CD14-positive monocyte (primary cell): ENCODE data around the gene BTBD8. TPM values are rescaled to one million over a fixed set of nuclear protein-coding genes. Genes with fewer than 3 reads are reported as not detected.

Source experiments
- DNase-seq, 3 donors: peaks; one replicate each; pipeline ENCODE4 v3.0.0-alpha.2; 2011 to 2022
- H2AFZ ChIP-seq: 2 replicates; pipeline ENCODE4 v1.6.0; 2012; ENCODE audit warnings: mild to moderate bottlenecking, low read depth, low read length, inconsistent platforms; ENCODE audit not compliant: insufficient read depth, poor library complexity, severe bottlenecking
- H3K27ac ChIP-seq, 2 donors: 1 replicate in 1 of 2; 2 replicates in 1 of 2; pipeline ENCODE4 v1.5.1; 2012 to 2013; ENCODE audit warnings: low read length in 2 of 2, control low read depth in 1 of 2, inconsistent platforms in 1 of 2, low read depth in 1 of 2, mild to moderate bottlenecking in 1 of 2
- H3K27me3 ChIP-seq, 2 donors: one replicate each; pipeline versions ENCODE4 v1.6.0 to v1.6.1; 2011 to 2013; ENCODE audit warnings: low read length in 2 of 2; ENCODE audit not compliant: control insufficient read depth in 2 of 2, insufficient read depth in 2 of 2
- H3K36me3 ChIP-seq, 2 donors: replicated peaks in 1 of 2; 1 replicate in 1 of 2; 2 replicates in 1 of 2; pipeline versions ENCODE4 v1.5.1 to v1.6.1; 2012 to 2013; ENCODE audit warnings: low read length in 2 of 2, control low read depth in 1 of 2, inconsistent platforms in 1 of 2, mild to moderate bottlenecking in 1 of 2; ENCODE audit not compliant: insufficient read depth in 2 of 2, control insufficient read depth in 1 of 2
- H3K4me1 ChIP-seq, 2 donors: 1 replicate in 1 of 2; 2 replicates in 1 of 2; pipeline versions ENCODE4 v1.5.1 to v1.6.1; 2012 to 2013; ENCODE audit warnings: low read length in 2 of 2, control low read depth in 1 of 2, inconsistent platforms in 1 of 2, mild to moderate bottlenecking in 1 of 2, moderate library complexity in 1 of 2; ENCODE audit not compliant: insufficient read depth in 2 of 2, control insufficient read depth in 1 of 2
- H3K4me2 ChIP-seq: replicated peaks from 2 replicates; pipeline ENCODE3; 2012; ENCODE audit warnings: low read length, moderate library complexity, mild to moderate bottlenecking; ENCODE audit not compliant: poor library complexity, severe bottlenecking; ENCODE audit errors: extremely low read depth
- H3K4me3 ChIP-seq, 3 experiments: fragments of 200-600 bp in 1 of 3; sonication (generic) in 1 of 3; replicated peaks in 1 of 3; 1 replicate in 2 of 3; 2 replicates in 1 of 3; pipeline ENCODE4 v1.5.1; 2011 to 2013; ENCODE audit warnings: low read length in 3 of 3, mild to moderate bottlenecking in 3 of 3, control low read depth in 2 of 3, low read depth in 2 of 3, inconsistent platforms in 1 of 3, moderate library complexity in 1 of 3
- H3K79me2 ChIP-seq: 2 replicates; pipeline ENCODE4 v1.6.0; 2012; ENCODE audit warnings: mild to moderate bottlenecking, control low read depth, inconsistent platforms, low read length, moderate library complexity; ENCODE audit not compliant: insufficient read depth
- H3K9ac ChIP-seq: 2 replicates; pipeline ENCODE4 v1.6.0; 2017; ENCODE audit warnings: low read length, mild to moderate bottlenecking; ENCODE audit not compliant: insufficient read depth, poor library complexity, severe bottlenecking
- H3K9me3 ChIP-seq, 2 donors: replicated peaks in 1 of 2; 1 replicate in 1 of 2; 2 replicates in 1 of 2; pipeline versions ENCODE4 v1.5.1 to v1.6.1; 2012 to 2013; ENCODE audit warnings: low read length in 2 of 2, control low read depth in 1 of 2; ENCODE audit not compliant: control insufficient read depth in 1 of 2, insufficient read depth in 1 of 2
- H4K20me1 ChIP-seq: 2 replicates; pipeline ENCODE4 v1.6.0; 2012; ENCODE audit warnings: mild to moderate bottlenecking, low read length, control low read depth, moderate library complexity; ENCODE audit not compliant: insufficient read depth
- H3K27ac Mint-ChIP-seq, 7 donors: one replicate each; pipeline ENCODE4 v1.8.0; 2020; ENCODE audit warnings: mild to moderate bottlenecking in 7 of 7, mixed read lengths in 7 of 7, moderate library complexity in 6 of 7, inconsistent platforms in 2 of 7
- H3K27me3 Mint-ChIP-seq, 3 donors: one replicate each; pipeline ENCODE4 v1.8.0; 2021 to 2022; ENCODE audit warnings: low read depth in 3 of 3, mild to moderate bottlenecking in 3 of 3, mixed read lengths in 3 of 3, moderate library complexity in 3 of 3, inconsistent platforms in 1 of 3
- H3K36me3 Mint-ChIP-seq, 2 donors: one replicate each; pipeline ENCODE4 v1.8.0; 2020; ENCODE audit warnings: mixed read lengths in 2 of 2, inconsistent platforms in 1 of 2, mild to moderate bottlenecking in 1 of 2
- H3K4me1 Mint-ChIP-seq: one replicate; pipeline ENCODE4 v1.8.0; 2020; ENCODE audit warnings: mild to moderate bottlenecking, mixed read lengths
- H3K4me3 Mint-ChIP-seq, 2 donors: one replicate each; pipeline ENCODE4 v1.8.0; 2020; ENCODE audit warnings: mild to moderate bottlenecking in 2 of 2, mixed read lengths in 2 of 2, moderate library complexity in 1 of 2
- H3K9me3 Mint-ChIP-seq, 7 donors: one replicate each; pipeline ENCODE4 v1.8.0; 2020 to 2022; ENCODE audit warnings: mixed read lengths in 7 of 7, mild to moderate bottlenecking in 6 of 7, moderate library complexity in 6 of 7, inconsistent platforms in 2 of 7
- CTCF ChIP-seq: fragments of 200-600 bp; IDR thresholded peaks from one replicate; pipeline ENCODE4 v1.8.0; 2022; ENCODE audit warnings: antibody characterized with exemption, mild to moderate bottlenecking
- WGBS: methylation state at CpG from one replicate; pipeline ENCODE4 v1.1.5; 2013; ENCODE audit warnings: missing lambda C conversion rate; ENCODE audit not compliant: insufficient coverage; 5-methylcytosine and 5-hydroxymethylcytosine counted together
- intact Hi-C, 2 donors: fragments of 100-400 bp; cut with micrococcal nuclease; formaldehyde crosslinking; loops; one replicate each; pipeline versions ENCODE4 v1.15.0 to v1.15.1; 2023
- polyA plus RNA-seq, 3 donors: library from polyadenylated mRNA; depleted of rRNA in 1 of 3; unstranded in 2 of 3; stranded (reverse) in 1 of 3; fragments of 300-500 nt in 2 of 3; fragments of >200 nt in 1 of 3; fragmentation: Illumina TruSeq in 2 of 3; gene quantifications; 1 replicate in 2 of 3; 2 replicates in 1 of 3; pipeline ENCODE4 v1.2.3, GENCODE V29; 2012 to 2021

The BTBD8 gene
- polyA plus RNA-seq, 3 donors, result 0.44 to 1.1 (median 0.88) TPM

- WGBS, result no CpG with 5 or more reads among the region's 1 CpG
- H3K4me3 ChIP-seq, result no peak overlapping the region
- no peaks in the 10 kb centered on the region for H3K27me3 ChIP-seq
- no peaks in the 10 kb centered on the region for H4K20me1 ChIP-seq
- H3K27ac Mint-ChIP-seq, result no peak overlapping the region
- H3K27ac ChIP-seq, result no peak overlapping the region
- H3K36me3 ChIP-seq, result no peaks in the 10 kb centered on the region
- no peaks in the 10 kb centered on the region for H3K79me2 ChIP-seq
- peaks cover 0 to 3% (median 2%) of the 10 kb centered on the region in 3 donors for H3K27me3 Mint-ChIP-seq
- intact Hi-C loops, result no loop called here
- H3K4me2 ChIP-seq, result no peak overlapping the region
- H3K9me3 ChIP-seq, result no peaks in the 10 kb centered on the region
- no peak overlapping the region for H2AFZ ChIP-seq
- no peak overlapping the region for H3K4me3 Mint-ChIP-seq
- TF ChIP-seq CTCF, result no peak
- H3K9me3 Mint-ChIP-seq, result peaks cover 0 to 7% (median 0%) of the 10 kb centered on the region in 7 donors
- no peak overlapping the region for H3K9ac ChIP-seq
- DNase-seq, result peak; percentile 11 to 14 (median 12)
- H3K36me3 Mint-ChIP-seq, result no peaks in the 10 kb centered on the region
- peaks cover 3% of the 10 kb centered on the region for H3K4me1 Mint-ChIP-seq
- H3K4me1 ChIP-seq, result peaks cover 6 to 8% of the 10 kb centered on the region in 2 donors
Measured at GRCh38 chr1:92194511-92194910, 114.4 kb downstream of the BTBD8 start.

DNA sequence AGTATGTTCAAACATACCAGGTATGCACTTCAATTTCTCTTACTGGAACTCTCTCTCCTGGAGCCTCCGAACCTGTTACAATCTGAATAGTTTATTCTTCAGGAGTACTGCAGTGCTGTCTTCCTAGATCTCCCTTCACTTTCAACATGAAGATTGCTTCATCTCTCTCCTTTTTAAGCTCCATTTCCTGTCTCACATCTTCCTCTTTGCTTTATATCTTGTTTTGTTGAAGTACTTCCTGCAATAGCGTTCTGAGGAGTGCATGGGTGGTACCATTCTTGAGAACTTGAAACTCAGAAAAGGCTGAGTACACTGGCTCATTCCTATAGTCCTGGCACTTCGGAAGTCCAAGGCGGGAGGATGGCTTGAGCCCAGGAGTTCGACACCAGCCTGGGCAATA is 121.8 kb downstream of the BTBD8 start:
- peak overlapping the region in 6 of 7 donors; percentile 1 to 77 (median 66) for H3K27ac Mint-ChIP-seq
- TF ChIP-seq CTCF, result no peak

More for the DNA sequence above, 121.8 kb downstream of the BTBD8 start:
- peaks cover 19% of the 10 kb centered on the region for H3K4me1 Mint-ChIP-seq
- H3K27me3 Mint-ChIP-seq, result peaks cover 0 to 3% (median 0%) of the 10 kb centered on the region in 3 donors
- Histone ChIP-seq H3K4me2 (peak overlapping the region; percentile 46), H3K4me1 (peaks cover 15 to 20% of the 10 kb centered on the region in 2 donors), H3K27me3 (no peaks in the 10 kb centered on the region), H3K9ac (no peak overlapping the region), H3K9me3 (no peaks in the 10 kb centered on the region), H3K36me3 (no peaks in the 10 kb centered on the region), H3K79me2 (no peaks in the 10 kb centered on the region), H4K20me1 (no peaks in the 10 kb centered on the region), H2AFZ (peak overlapping the region; percentile 32), H3K4me3 (peak overlapping the region in 1 of 3 experiments; percentile 31), H3K27ac (peak overlapping the region; percentile 20 to 51)
- H3K36me3 Mint-ChIP-seq, result peaks cover 0 to 1% of the 10 kb centered on the region in 2 donors
- peak; percentile 13 to 30 (median 22) for DNase-seq
- H3K9me3 Mint-ChIP-seq, result peaks cover 0 to 3% (median 0%) of the 10 kb centered on the region in 7 donors
- intact Hi-C loops, result no loop called here
- no CpG with 5 or more reads among the region's 5 CpGs for WGBS
- H3K4me3 Mint-ChIP-seq, result peak overlapping the region in 1 of 2 donors; percentile 64
